ENCODE data around the gene ARMC12. TPM values are rescaled to one million over a fixed set of nuclear protein-coding genes. Genes with fewer than 3 reads are reported as not detected.

The ARMC12 gene
- total RNA-seq, 1 donor from 2014 or later: 0.80 TPM

DNA sequence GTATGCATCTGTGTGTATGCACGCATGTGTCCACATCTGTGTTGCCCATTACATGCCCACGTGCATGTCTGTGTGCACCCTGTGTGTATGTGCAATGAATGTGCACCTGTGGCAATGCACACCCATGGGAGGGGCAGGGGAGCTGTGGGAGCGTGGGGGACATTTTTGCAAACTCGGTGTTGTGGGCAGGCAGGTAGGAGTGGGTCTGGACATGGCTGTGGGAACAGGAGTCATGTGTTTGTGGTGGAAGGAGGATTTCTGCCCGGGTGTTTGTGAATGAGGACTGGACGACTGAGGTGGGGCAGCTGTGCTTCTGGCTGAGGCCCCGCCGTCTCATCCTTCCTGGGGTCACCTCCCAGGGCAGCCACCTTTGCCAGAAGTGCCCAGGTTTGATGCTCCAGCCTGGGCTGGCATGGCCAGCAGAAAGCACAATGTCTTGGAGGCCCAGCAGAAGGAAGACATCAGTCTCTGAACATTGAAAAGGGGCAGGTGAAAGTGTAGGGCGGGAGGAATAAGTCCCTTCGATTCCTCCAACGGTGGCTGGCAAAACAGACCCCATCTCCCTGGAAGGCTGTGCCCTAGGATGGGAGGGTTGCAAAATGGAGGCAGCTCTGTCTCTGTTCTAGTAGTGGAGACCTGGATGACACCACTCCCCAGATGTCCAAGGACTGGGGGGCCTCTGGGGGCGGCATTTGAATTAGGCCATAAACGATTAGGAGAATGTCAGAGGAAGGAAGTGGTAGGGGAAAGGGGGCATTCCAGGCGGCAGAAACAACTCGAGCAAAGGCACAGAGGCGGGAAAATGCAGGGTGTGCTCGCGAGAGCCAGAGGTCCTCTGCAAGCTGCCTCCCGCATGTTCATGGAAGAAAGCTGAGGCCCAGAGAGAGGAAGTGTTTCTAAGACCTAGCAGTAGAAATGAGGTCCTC, 19.1 kb upstream of the ARMC12 start:
- peak; percentile 40 for DNase-seq (ENCODE audit: low spot score)
- no peak for ATAC-seq
- intact Hi-C loops (cut with DNase I): no loop called here

DNA sequence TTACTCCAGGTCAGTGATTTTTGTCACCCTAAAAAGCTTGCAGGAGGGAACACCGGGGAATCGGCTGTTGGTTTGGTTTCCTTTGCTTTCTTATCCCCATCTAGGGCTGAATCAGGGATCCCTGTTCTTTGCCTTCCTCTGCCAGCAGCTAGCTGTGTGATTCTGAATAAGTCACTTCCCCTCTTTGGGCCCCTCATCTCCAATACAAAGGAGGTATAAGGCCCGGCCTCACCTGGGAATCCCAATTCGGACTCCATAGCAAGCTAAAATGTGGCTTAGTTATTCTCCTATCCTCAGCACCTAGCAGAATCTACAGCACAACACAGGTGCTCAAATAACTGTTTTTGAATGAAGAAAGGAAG, 18.5 kb upstream of the ARMC12 start:
- DNase-seq (ENCODE audit: low spot score) (no peak), ATAC-seq (no peak)
- intact Hi-C loops (cut with DNase I): no loop called here

DNA sequence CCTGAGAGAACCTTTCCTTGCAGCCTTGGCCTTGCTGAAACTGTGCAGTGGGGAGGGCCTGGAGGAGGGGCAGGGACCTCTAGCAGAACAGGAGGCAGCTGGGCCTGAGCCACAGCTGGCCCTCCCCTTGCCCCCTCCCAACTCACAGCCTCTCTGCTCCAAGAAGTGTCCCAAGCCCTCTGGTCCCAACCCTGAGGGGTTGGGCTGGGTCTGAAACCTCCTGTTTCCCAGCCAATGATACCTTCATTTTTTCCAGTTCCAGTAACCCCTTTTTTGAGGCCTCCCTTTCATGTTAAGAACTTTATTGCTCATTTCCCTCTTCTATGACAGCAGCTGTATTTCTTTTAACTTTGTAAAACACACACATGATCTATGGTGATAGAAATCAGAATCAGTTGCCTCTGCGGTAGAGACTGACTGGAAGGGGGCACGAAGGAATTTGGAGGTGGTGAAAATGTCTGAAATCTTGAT, 17.9 kb upstream of the ARMC12 start:
- intact Hi-C loops (cut with DNase I): no loop called here
- DNase-seq (ENCODE audit: low spot score) (peak; percentile 41), ATAC-seq (no peak)

DNA sequence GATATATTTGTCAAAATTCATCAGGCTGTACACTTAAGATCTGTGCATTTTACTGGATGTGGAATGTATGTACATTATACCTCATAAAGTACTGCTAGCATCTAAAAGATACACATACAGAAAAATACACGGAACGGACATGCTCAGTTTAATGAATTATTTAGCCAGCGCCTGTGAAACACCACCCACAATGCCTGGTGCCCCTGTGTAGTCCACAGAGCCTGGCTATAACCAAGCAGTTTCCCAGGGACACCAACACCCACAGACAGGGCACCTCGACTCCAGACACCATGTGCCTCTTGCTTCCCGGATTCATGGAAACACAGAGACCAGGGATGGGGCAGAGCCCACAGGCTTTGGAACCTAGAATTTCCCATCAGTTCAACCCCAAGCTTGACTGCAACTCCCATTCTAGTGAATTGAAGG, 17.4 kb upstream of the ARMC12 start:
- no peak for DNase-seq (ENCODE audit: low spot score)
- no peak for ATAC-seq
- intact Hi-C loops (cut with DNase I): no loop called here

DNA sequence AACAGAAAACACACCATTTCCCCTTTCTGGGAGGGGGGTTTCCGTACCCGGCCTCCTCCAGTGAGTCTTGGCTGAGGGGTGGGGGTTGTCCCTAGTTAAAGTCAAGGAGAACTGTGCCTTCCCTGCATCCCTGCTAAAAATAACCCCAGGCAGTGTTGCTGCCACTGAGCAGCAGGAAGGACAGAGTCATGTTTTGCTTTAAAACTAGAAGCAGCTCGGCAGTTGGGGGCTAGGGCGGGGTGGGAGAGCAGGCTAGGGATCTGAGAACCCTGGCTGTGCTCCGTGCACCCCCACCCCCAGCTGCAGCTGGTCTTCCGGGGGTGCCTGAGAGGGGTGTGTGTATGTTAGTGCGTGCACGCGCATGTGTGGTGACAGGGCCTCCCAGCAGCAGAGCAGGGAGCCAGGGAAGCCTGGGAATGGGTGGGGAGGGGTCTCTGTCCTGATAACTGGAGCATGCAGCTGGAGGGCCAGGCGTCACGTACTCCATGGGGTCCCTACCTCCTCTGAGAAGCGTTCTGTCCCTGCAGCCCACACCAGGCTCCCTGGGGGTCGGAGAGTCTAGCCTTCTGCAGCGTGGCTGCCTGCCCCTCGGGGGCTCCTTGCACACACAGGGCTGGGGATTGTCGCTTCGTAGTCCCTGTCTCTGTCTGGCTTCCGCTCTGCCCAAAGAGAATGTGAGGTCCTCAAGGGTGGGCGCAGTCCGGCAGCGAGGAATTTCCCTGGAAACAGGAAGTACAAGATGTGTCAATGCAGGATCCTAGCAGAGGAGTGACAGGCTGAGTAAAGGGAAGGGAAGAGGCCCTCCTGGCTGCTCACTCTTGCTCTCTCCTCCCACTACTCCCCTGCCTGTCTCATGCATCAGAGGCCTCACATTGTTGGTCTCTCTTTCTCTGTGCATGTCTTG, 16.8 kb upstream of the ARMC12 start:
- ATAC-seq (peak; percentile 61), DNase-seq (ENCODE audit: low spot score) (peak; percentile 65)
- intact Hi-C loops (cut with DNase I): no loop called here

GRCh38 chr6:35722121-35722761, 14.6 kb upstream of the ARMC12 start:
- intact Hi-C loops (cut with DNase I): no loop called here
- ATAC-seq (peak; percentile 49), DNase-seq (ENCODE audit: low spot score) (no peak)

- intact Hi-C loops (cut with DNase I): no loop called here
- DNase-seq (ENCODE audit: low spot score): no peak
- ATAC-seq: no peak
Observed at GRCh38 chr6:35723587-35723986, 13.2 kb upstream of the ARMC12 start.

DNA sequence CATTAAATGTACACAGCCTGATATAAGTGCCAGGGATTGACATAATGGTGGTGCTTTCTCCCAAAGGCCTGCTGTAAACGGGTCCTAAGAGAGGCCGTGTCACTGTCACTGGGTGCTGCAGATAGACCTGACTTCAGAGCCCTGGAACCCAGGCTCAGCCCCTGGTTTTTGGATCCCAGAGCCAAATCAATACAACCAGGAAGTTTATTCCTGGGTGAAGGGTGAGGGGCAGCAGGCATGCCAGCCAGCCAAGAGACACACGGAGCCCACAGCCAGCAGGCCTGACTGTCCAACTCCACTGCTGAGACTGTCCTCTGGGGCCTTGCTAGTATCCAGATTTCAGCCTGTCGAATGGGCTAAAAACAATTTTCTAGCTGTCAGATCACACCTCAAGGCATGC, 12.8 kb upstream of the ARMC12 start:
- ATAC-seq: no peak
- intact Hi-C loops (cut with DNase I): no loop called here

GRCh38 chr6:35724471-35724870, 12.4 kb upstream of the ARMC12 start:
- no peak for DNase-seq (ENCODE audit: low spot score)
- intact Hi-C loops (cut with DNase I): no loop called here
- no peak for ATAC-seq

More for the DNA sequence above, 12.8 kb upstream of the ARMC12 start:
- DNase-seq (ENCODE audit: low spot score): no peak

DNA sequence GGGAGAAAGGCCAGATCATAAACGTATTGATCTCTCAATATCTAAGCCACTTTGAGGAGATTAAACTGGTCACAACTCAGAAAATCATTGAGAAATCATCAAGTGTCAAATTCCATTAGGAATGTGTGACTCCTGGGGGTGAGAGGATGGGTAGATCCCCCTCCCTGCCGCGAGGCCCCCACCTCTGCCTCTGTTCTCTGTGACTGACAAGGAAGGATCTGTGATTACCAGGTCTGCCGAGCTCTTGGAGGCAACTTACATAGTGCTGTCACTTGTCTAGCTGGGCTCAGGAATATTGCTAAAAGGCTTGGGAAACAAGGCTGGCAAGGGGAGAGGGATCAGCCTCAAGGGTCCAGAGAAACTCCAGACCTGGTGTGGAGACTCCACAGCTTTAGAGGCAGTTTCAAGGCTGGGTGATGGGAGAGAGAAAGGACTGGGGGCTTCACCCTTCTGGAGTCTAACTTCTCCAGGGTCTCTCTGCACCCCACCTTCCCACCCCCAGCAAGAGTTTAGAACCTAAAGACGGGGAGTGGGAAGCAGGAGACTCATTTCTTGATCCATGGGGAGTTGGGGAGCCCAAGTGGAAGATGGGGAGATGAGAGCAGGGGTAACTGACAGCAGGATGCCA, 11.6 kb upstream of the ARMC12 start:
- no peak for DNase-seq (ENCODE audit: low spot score)
- intact Hi-C loops (cut with DNase I): no loop called here
- no peak for ATAC-seq

- no peak for DNase-seq (ENCODE audit: low spot score)
- peak; percentile 24 for ATAC-seq
- intact Hi-C loops (cut with DNase I): no loop called here
Observed at GRCh38 chr6:35725721-35726438, 11.0 kb upstream of the ARMC12 start.

- intact Hi-C loops (cut with DNase I): no loop called here
- DNase-seq (ENCODE audit: low spot score) (peak; percentile 88), ATAC-seq (peak; percentile 53)
Observed at GRCh38 chr6:35727231-35727934, 9.4 kb upstream of the ARMC12 start.

GRCh38 chr6:35727935-35728682, 8.7 kb upstream of the ARMC12 start:
- DNase-seq (ENCODE audit: low spot score) (peak; percentile 92), ATAC-seq (peak; percentile 74)
- intact Hi-C loops (cut with DNase I): loop anchor here (2.0 kb wide), 1 partner anchor 39 kb away; the partner anchor contains the start of gene FKBP5

DNA sequence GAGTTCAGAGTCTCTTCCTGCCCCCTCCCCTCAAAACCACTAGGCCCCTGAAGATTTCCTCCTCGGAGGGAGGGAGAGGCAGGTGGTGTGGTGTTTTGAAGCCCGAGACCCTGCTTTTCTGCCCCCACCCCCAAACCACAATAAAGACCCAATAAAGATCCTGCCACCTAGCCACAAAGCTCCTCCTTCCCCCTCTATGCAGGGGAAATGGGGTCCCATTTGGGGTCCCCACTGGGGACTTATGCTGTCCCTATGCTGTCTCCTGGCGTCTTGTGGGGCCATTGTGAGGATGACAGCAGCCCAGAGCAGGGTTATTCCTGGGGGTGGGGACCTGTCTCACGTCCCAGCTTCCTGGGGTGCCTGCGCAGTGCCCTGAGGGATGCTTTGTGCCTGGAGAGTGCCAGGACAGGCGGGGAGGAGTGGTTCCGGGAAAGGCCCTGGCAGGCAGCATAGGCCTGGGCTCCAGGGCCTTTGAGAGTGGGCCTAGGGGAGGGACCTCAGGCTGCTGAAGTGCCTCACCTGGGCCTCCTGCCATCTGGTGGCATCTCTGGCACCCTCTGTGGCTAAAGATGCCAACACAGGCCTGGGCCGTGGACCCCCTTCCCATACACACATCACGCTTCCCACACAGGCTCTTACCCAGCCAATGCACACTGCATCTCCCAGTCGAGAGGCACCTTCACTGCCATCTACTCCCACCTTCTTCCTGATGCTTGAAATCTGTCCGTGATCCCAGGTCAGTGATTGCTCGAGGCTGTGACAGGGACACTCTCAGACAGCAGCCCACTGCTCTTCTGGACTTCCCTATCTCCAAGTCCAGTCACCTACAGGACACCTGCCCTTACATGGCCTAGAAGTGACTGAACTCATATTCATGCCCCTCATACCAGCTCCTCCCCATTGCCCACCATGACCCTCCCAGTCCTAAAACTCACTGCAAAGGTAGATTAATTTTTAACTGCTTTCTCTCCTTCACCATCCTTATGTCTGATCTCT, 7.9 kb upstream of the ARMC12 start:
- DNase-seq (ENCODE audit: low spot score) (no peak), ATAC-seq (no peak)
- intact Hi-C loops (cut with DNase I): loop anchor here (2.0 kb wide), 1 partner anchor 40 kb away; the partner anchor contains the start of gene FKBP5

DNA sequence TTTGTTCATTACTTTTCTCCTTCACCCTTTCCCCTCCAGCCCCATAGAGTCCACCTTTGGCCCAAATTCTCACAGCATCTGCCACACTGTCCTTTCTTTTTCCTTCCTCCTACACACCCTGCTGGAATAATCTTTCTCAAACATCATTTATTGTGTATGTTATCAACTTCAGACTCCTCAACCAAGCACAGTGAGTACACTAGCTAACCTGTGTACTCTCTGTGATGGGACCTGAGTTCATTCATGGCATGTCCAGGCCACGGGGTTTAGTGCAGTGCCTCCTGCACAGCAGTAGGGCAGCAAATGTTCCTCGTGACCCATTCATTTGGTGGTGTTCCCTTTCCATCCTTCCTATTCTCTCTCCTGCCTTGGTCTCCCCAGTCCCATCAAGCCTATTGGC, 7.1 kb upstream of the ARMC12 start:
- no peak for DNase-seq (ENCODE audit: low spot score)
- intact Hi-C loops (cut with DNase I): loop anchor here (2.0 kb wide), 1 partner anchor 41 kb away; the partner anchor contains the start of gene FKBP5
- no peak for ATAC-seq

Measured in sciatic nerve (tissue), 2 donors.